Caco-2 (cell line): ENCODE data around the gene ABCA7. TPM values are rescaled to one million over a fixed set of nuclear protein-coding genes. Genes with fewer than 3 reads are reported as not detected.
A peak's percentile ranks its signal among the peaks of the same experiment; 100 is the strongest.

Experiments used
- BruUV-seq: library from RNA; stranded (reverse); fragments of 400-500 nt; replicated peaks from 2 replicates; lab custom pipeline; 2021; lab: Mats Ljungman, UMichigan
- CTCF ChIA-PET: fragments of 300-600 bp; sonication (Branson Sonifier 250); formaldehyde crosslinking; loops from one replicate; lab custom pipeline; 2022; ENCODE audit warnings: antibody characterized with exemption; lab: Charles Lee
- POLR2A ChIA-PET: fragments of 300-600 bp; sonication (Branson Sonifier 250); formaldehyde crosslinking; loops from one replicate; lab custom pipeline; 2022; ENCODE audit warnings: antibody characterized with exemption; lab: Charles Lee
- DNase-seq, 2 experiments: peaks; one replicate each; pipeline versions ENCODE4 v3.0.0 to v3.0.0-alpha.2; 2020 to 2022
- H3K27me3 ChIP-seq: replicated peaks from 2 replicates; pipeline ENCODE4 v1.6.0; 2011; ENCODE audit warnings: low read length; ENCODE audit not compliant: control insufficient read depth, insufficient read depth
- H3K36me3 ChIP-seq: 2 replicates; pipeline ENCODE4 v1.5.1; 2011; ENCODE audit warnings: low read length; ENCODE audit not compliant: control insufficient read depth, insufficient read depth
- H3K4me1 ChIP-seq: fragments of 250-450 bp; sonication (Bioruptor Pico); 2 replicates; pipeline ENCODE4 v1.5.1; 2020; ENCODE audit warnings: mild to moderate bottlenecking
- H3K4me3 ChIP-seq: 2 replicates; pipeline ENCODE4 v1.5.1; 2011; ENCODE audit warnings: low read depth, mild to moderate bottlenecking, control low read depth, low read length
- H3K9me3 ChIP-seq: fragments of 250-450 bp; sonication (Bioruptor Pico); 2 replicates; pipeline ENCODE4 v1.5.1; 2020; ENCODE audit warnings: mild to moderate bottlenecking, moderate library complexity
- H3K27ac Mint-ChIP-seq: one replicate; pipeline ENCODE4 v1.8.0; 2022; ENCODE audit warnings: mixed read lengths; ENCODE audit not compliant: unreplicated experiment
- H3K27me3 Mint-ChIP-seq: one replicate; pipeline ENCODE4 v1.8.0; 2022; ENCODE audit warnings: mixed read lengths; ENCODE audit not compliant: insufficient read depth, unreplicated experiment
- H3K36me3 Mint-ChIP-seq: one replicate; pipeline ENCODE4 v1.8.0; 2022; ENCODE audit warnings: mild to moderate bottlenecking, mixed read lengths; ENCODE audit not compliant: insufficient read depth, unreplicated experiment
- H3K4me1 Mint-ChIP-seq: one replicate; pipeline ENCODE4 v1.8.0; 2022; ENCODE audit warnings: low read depth, mixed read lengths; ENCODE audit not compliant: unreplicated experiment
- H3K4me3 Mint-ChIP-seq: one replicate; pipeline ENCODE4 v1.8.0; 2022; ENCODE audit warnings: mild to moderate bottlenecking, moderate library complexity, mixed read lengths; ENCODE audit not compliant: unreplicated experiment
- H3K9me3 Mint-ChIP-seq: one replicate; pipeline ENCODE4 v1.8.0; 2022; ENCODE audit warnings: mixed read lengths; ENCODE audit not compliant: unreplicated experiment
- intact Hi-C: fragments of 100-400 bp; cut with micrococcal nuclease; formaldehyde crosslinking; loops from one replicate; pipeline ENCODE4 v1.10.0; 2022; ENCODE audit not compliant: unreplicated experiment
- total RNA-seq: library from RNA; stranded (reverse); gene quantifications from 2 replicates; pipeline ENCODE4 v1.2.3, GENCODE V29; 2022
- TF ChIP-seq, protein P1 (sequence below), 2 experiments: fragments of 200-600 bp in 1 of 2; IDR thresholded peaks; 1 replicate in 1 of 2; 2 replicates in 1 of 2; pipeline versions ENCODE4 v1.5.1 to v1.8.0; 2011 to 2022; ENCODE audit warnings: antibody characterized with exemption in 1 of 2, control low read depth in 1 of 2, inconsistent platforms in 1 of 2, low read depth in 1 of 2, low read length in 1 of 2, mild to moderate bottlenecking in 1 of 2, moderate library complexity in 1 of 2; ENCODE audit not compliant: insufficient read depth in 1 of 2, severe bottlenecking in 1 of 2, unreplicated experiment in 1 of 2

Gene ABCA7
- total RNA-seq, 1 experiment from 2014 or later, result 45.9 TPM

DNA sequence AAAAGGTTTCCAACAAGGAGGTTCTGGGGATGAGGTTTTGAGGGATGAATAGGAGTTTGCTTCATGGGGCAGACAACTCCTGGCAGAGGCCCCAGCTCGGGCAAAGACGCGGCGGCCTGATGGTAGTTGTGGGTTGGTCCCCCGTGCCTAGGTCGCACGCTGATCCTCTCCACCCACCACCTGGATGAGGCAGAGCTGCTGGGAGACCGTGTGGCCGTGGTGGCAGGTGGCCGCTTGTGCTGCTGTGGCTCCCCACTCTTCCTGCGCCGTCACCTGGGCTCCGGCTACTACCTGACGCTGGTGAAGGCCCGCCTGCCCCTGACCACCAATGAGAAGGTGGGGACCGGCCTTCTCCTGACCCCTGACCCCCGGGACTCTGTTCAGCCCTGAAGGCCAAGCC, 11.9 kb downstream of the ABCA7 start:
- Histone ChIP-seq H3K36me3 (no peaks in the 10 kb centered on the region), H3K4me1 (no peaks in the 10 kb centered on the region), H3K9me3 (no peaks in the 10 kb centered on the region), H3K4me3 (no peak overlapping the region), H3K27me3 (no peaks in the 10 kb centered on the region)
- DNase-seq, result no peak
- ChIA-PET CTCF (no interaction called here), POLR2A (no interaction called here)
- H3K4me1 Mint-ChIP-seq, result no peaks in the 10 kb centered on the region
- no TSS peak for BruUV-seq
- H3K27me3 Mint-ChIP-seq, result no peaks in the 10 kb centered on the region
- no peaks in the 10 kb centered on the region for H3K9me3 Mint-ChIP-seq
- intact Hi-C loops, result no loop called here
- TF ChIP-seq, protein P1, sequence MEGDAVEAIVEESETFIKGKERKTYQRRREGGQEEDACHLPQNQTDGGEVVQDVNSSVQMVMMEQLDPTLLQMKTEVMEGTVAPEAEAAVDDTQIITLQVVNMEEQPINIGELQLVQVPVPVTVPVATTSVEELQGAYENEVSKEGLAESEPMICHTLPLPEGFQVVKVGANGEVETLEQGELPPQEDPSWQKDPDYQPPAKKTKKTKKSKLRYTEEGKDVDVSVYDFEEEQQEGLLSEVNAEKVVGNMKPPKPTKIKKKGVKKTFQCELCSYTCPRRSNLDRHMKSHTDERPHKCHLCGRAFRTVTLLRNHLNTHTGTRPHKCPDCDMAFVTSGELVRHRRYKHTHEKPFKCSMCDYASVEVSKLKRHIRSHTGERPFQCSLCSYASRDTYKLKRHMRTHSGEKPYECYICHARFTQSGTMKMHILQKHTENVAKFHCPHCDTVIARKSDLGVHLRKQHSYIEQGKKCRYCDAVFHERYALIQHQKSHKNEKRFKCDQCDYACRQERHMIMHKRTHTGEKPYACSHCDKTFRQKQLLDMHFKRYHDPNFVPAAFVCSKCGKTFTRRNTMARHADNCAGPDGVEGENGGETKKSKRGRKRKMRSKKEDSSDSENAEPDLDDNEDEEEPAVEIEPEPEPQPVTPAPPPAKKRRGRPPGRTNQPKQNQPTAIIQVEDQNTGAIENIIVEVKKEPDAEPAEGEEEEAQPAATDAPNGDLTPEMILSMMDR (IDR thresholded peaks at IDR 0.05; ENCODE audit: insufficient read depth in 1 of 2, low read depth in 1 of 2, low read length in 1 of 2, severe bottlenecking in 1 of 2, unreplicated experiment in 1 of 2), result no peak
- H3K4me3 Mint-ChIP-seq, result no peak overlapping the region
- peaks cover 6% of the 10 kb centered on the region for H3K36me3 Mint-ChIP-seq
- no peak overlapping the region for H3K27ac Mint-ChIP-seq

DNA sequence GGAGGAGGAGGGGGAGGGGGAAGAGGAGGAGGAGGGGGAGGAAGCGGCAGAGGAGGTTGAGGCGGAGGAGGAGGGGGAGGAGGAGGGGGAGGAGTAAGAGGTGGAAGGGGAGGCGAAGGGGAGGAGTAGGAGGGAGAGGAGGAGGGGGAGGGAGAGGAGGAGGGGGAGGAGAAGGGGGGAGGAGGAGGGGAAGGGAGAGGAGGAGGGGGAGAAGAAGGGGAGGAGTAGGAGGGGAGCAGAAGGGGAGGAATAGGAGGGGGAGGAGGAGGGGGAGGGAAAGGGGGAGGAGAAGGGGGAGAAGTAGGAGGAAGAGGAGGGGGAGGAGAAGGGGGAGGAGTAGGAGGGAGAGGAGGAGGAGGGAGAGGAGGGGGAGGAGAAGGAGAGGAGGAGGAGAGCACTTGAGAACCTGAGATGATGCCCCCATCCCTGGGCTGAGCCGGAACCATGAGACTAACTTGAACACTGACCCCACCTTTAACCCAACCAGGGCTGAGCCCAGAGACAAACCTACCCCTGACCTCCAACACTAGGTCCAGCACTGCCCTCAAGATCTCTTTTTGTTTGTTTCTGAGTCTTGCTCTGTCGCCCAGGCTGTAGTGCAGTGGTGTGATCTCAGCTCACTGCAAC, 12.6 kb downstream of the ABCA7 start:
- no TSS peak for BruUV-seq
- Mint-ChIP-seq H3K27me3 (no peaks in the 10 kb centered on the region), H3K9me3 (no peaks in the 10 kb centered on the region), H3K4me1 (no peaks in the 10 kb centered on the region), H3K36me3 (peaks cover 6% of the 10 kb centered on the region), H3K4me3 (no peak overlapping the region), H3K27ac (no peak overlapping the region)
- Histone ChIP-seq H3K4me1 (no peaks in the 10 kb centered on the region), H3K36me3 (no peaks in the 10 kb centered on the region), H3K9me3 (no peaks in the 10 kb centered on the region), H3K27me3 (no peaks in the 10 kb centered on the region), H3K4me3 (no peak overlapping the region)
- DNase-seq, result no peak
- POLR2A ChIA-PET, result no interaction called here
- TF ChIP-seq, protein P1 (IDR thresholded peaks at IDR 0.05; ENCODE audit: insufficient read depth in 1 of 2, low read depth in 1 of 2, low read length in 1 of 2, severe bottlenecking in 1 of 2, unreplicated experiment in 1 of 2), result no peak
- intact Hi-C loops, result no loop called here
- CTCF ChIA-PET, result no interaction called here

DNA sequence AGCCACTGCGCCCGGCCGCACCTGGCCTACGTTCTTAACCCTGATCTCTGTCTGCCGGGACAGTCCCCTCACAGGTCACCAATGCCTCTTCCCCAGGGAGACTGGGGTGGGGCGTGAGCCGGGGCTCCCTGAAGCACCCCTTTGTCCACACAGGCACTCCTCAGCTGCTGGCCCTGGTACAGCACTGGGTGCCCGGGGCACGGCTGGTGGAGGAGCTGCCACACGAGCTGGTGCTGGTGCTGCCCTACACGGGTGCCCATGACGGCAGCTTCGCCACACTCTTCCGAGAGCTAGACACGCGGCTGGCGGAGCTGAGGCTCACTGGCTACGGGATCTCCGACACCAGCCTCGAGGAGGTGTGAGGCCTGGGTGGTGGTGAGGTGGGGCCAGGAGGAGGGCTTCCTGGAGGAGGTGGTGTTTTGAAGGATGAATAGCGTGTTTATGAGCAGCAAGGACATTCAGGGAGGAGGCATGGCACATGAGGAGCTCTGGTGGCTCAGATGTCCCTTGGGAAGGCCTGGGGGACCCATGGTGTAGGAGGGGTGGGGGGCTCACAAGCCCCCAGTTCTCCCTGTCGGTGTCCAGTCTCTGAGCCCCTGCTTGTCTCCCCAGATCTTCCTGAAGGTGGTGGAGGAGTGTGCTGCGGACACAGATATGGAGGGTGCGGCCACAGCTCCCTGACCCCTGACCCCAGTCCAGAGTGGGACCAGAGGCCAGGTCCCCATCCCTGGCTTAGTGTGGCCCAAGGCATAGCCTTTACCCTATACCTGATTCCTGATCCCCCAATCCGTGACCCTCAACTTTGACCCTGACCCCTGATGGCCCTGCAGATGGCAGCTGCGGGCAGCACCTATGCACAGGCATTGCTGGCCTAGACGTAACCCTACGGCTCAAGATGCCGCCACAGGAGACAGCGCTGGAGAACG, 13.5 kb downstream of the ABCA7 start:
- H3K27me3 Mint-ChIP-seq, result no peaks in the 10 kb centered on the region
- H3K4me3 ChIP-seq, result no peak overlapping the region
- TF ChIP-seq, protein P1 (IDR thresholded peaks at IDR 0.05; ENCODE audit: insufficient read depth in 1 of 2, low read depth in 1 of 2, low read length in 1 of 2, severe bottlenecking in 1 of 2, unreplicated experiment in 1 of 2), result no peak
- peaks cover 6% of the 10 kb centered on the region for H3K36me3 Mint-ChIP-seq
- H3K4me1 Mint-ChIP-seq, result no peaks in the 10 kb centered on the region
- H3K36me3 ChIP-seq, result no peaks in the 10 kb centered on the region
- no peak overlapping the region for H3K4me3 Mint-ChIP-seq
- no peaks in the 10 kb centered on the region for H3K9me3 ChIP-seq
- H3K27me3 ChIP-seq, result no peaks in the 10 kb centered on the region
- H3K4me1 ChIP-seq, result no peaks in the 10 kb centered on the region
- no peak for DNase-seq
- peak overlapping the region; percentile 39 for H3K27ac Mint-ChIP-seq
- intact Hi-C loops, result no loop called here
- H3K9me3 Mint-ChIP-seq, result no peaks in the 10 kb centered on the region
- CTCF ChIA-PET, result no interaction called here
- POLR2A ChIA-PET, result no interaction called here
- no TSS peak for BruUV-seq
